Measurements from ENCODE around the gene INPP5E.

Gene INPP5E

GRCh38 chr9:136471802-136472487, 32.3 kb upstream of the INPP5E start:
- TF ChIP-seq, protein P1, sequence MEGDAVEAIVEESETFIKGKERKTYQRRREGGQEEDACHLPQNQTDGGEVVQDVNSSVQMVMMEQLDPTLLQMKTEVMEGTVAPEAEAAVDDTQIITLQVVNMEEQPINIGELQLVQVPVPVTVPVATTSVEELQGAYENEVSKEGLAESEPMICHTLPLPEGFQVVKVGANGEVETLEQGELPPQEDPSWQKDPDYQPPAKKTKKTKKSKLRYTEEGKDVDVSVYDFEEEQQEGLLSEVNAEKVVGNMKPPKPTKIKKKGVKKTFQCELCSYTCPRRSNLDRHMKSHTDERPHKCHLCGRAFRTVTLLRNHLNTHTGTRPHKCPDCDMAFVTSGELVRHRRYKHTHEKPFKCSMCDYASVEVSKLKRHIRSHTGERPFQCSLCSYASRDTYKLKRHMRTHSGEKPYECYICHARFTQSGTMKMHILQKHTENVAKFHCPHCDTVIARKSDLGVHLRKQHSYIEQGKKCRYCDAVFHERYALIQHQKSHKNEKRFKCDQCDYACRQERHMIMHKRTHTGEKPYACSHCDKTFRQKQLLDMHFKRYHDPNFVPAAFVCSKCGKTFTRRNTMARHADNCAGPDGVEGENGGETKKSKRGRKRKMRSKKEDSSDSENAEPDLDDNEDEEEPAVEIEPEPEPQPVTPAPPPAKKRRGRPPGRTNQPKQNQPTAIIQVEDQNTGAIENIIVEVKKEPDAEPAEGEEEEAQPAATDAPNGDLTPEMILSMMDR (IDR thresholded peaks at IDR 0.05; ENCODE audit: low read depth, low read length) = no peak
- H3K4me3 ChIP-seq (replicated peaks in 1 of 2; ENCODE audit: low read depth in 2 of 2, low read length in 2 of 2) = no peak overlapping the region
- no peak for DNase-seq (ENCODE audit: low read depth in 2 of 2)

- no peak for DNase-seq (ENCODE audit: low read depth in 2 of 2)
- H3K4me3 ChIP-seq (replicated peaks in 1 of 2; ENCODE audit: low read depth in 2 of 2, low read length in 2 of 2) = no peak overlapping the region
- TF ChIP-seq, protein P1 (IDR thresholded peaks at IDR 0.05; ENCODE audit: low read depth, low read length) = no peak
Observed at GRCh38 chr9:136470792-136471469, 31.3 kb upstream of the INPP5E start.

DNA sequence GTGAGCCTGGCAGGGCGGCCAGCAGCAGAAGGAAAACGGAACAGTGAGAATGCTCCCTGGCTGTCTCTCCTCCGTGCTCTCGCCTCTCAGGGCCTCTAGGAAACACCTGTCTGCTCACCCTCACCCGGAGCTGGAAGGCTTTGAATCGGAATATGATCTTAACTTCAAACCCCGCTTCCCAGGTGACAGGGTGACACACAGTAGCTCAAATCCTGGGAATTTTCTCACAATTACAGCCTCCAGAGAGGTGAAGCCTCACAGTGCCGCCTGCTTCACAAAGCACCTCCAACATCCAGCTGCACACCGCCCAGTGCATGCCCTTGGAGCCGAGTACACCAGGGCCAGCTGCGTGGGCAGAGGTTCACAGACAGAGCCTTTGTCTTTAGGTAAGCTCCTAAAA, 30.7 kb upstream of the INPP5E start:
- no peak overlapping the region for H3K4me3 ChIP-seq (replicated peaks in 1 of 2; ENCODE audit: low read depth in 2 of 2, low read length in 2 of 2)
- DNase-seq (ENCODE audit: low read depth in 2 of 2) = no peak
- TF ChIP-seq, protein P1 (IDR thresholded peaks at IDR 0.05; ENCODE audit: low read depth, low read length) = no peak

DNA sequence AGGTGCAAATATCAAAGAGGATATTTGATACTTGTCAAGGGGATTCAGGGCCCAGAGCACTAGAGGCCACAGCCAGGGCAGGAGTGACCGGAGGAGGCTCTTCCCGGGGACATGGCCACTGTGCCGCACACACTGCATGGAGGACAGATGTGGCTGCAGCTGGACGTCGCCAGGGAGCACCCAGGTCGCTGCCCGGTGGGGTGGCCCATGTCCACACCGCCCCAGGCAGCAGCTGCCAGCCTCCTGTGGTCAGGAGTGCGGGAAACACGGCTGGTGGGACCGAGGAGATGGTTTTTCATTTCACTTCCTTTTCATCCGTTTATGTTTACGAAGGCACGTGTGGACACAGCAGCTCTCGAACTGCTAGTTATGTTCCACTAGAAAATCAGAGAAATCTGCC, 28.1 kb upstream of the INPP5E start:
- no peak overlapping the region for H3K4me3 ChIP-seq (replicated peaks in 1 of 2; ENCODE audit: low read depth in 2 of 2, low read length in 2 of 2)
- TF ChIP-seq, protein P1 (IDR thresholded peaks at IDR 0.05; ENCODE audit: low read depth, low read length) = no peak
- DNase-seq (ENCODE audit: low read depth in 2 of 2) = no peak

GRCh38 chr9:136466155-136466541, 26.5 kb upstream of the INPP5E start:
- TF ChIP-seq, protein P1 (IDR thresholded peaks at IDR 0.05; ENCODE audit: low read depth, low read length) = no peak

DNA sequence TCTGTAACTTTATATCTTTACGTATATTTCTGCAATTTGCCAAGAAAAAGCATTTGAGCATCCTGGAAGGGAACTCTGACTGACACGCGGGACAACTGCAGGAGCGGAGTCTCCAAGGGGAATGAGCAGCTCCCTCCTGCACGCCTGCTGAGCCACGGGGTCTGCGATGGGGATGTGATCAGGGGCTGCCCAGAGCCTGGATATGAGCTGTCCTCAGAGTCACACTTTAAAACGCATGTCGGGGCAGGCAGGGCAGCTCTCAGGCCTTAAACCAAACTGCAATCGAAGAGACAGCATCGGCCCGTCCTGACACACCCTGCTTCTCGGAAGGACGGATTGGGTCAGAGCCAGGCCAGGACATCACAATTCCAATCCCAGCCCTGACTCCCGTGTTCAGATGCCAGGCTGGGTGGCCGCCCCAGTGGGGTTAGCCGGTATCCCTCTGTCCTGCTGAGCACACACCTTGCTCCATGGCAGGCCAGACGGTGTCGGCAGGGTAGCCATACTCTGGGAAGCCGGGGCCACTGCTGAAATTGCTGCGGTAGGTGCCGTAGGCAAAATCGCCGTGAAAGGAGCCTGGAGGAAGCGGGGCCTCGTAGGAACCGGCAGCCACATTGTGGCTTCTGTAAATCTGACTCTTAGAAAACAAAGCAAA, 26.0 kb upstream of the INPP5E start:
- no peak overlapping the region for H3K4me3 ChIP-seq (replicated peaks in 1 of 2; ENCODE audit: low read depth in 2 of 2, low read length in 2 of 2)
- DNase-seq (ENCODE audit: low read depth in 2 of 2) = no peak
- TF ChIP-seq, protein P1 (IDR thresholded peaks at IDR 0.05; ENCODE audit: low read depth, low read length) = no peak

More at GRCh38 chr9:136466155-136466541, 26.5 kb upstream of the INPP5E start:
- DNase-seq (ENCODE audit: low read depth in 2 of 2) = no peak
- H3K4me3 ChIP-seq (replicated peaks in 1 of 2; ENCODE audit: low read depth in 2 of 2, low read length in 2 of 2) = no peak overlapping the region

Measured in cardiac fibroblast (primary cell).